ENCODE data around the gene CWC27. TPM values are rescaled to one million over a fixed set of nuclear protein-coding genes. Genes with fewer than 3 reads are reported as not detected.
"Not testable (repeated sequence)": the region's sequence is repeated elsewhere in the genome, so short reads cannot be mapped to it uniquely, and the experiment has no call there.

CWC27 gene
- total and polyA plus RNA-seq, 2 donors, result 16.4 to 21.8 TPM

DNA sequence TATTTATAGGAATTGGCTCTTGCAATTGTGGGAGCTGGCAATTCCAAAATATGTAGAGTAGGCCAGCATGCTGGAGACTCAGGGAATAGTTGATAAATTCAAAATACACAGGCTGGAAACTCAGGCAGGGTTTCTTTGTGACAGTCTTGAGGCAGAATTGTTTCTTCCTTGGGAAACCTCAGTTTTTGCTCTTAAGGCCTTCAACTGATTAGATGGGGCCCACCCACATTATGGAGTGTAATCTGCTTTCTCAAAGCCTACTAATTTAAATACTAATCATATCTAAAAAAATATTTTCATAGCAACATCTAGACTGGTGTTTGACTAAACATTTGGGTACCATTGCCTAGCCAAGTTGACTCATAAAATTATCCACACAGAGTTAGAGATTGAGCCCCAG, 27.6 kb downstream of the CWC27 start:
- DNase-seq (ENCODE audit: extremely low spot score), result no peak
- no peaks in the 10 kb centered on the region for H3K36me3 ChIP-seq (ENCODE audit: insufficient read depth)
- no peak overlapping the region for H3K4me3 ChIP-seq (ENCODE audit: low read depth, low read length)
- no peak overlapping the region for H3K27ac ChIP-seq (ENCODE audit: low read depth)
- H3K4me1 ChIP-seq (ENCODE audit: insufficient read depth), result no peaks in the 10 kb centered on the region

- H3K27ac ChIP-seq (ENCODE audit: low read depth), result no peak overlapping the region
- no peaks in the 10 kb centered on the region for H3K4me1 ChIP-seq (ENCODE audit: insufficient read depth)
- WGBS, result 86% methylated on average over 2 of the region's 2 CpGs
- H3K36me3 ChIP-seq (ENCODE audit: insufficient read depth), result peaks cover 3% of the 10 kb centered on the region
- no peak for DNase-seq (ENCODE audit: extremely low spot score)
- H3K4me3 ChIP-seq (ENCODE audit: low read depth, low read length), result no peak overlapping the region
These were observed 32.2 kb downstream of the CWC27 start for GRCh38 chr5:64800926-64801325.

DNA sequence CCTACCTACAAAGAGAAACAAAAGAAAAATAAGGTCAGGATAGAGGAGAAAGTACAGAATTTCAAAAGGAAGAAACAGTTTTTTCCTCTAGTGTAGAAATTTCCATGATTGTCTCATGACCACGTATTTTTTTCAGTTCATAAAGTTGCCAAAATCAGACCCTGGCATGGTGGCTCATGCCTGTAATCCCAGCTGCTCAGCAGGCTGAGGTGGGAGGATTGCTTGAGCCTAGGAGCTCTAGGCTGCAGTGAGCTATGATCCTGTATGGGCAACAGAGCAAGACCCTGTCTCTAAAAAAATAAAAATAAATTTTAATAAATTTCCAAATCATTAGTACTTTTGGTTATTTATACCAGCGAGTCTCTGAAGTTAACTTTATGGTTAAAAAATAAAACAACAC, 37.8 kb downstream of the CWC27 start:
- Histone ChIP-seq H3K36me3 (ENCODE audit: insufficient read depth) (peaks cover 5% of the 10 kb centered on the region), H3K27ac (ENCODE audit: low read depth) (no peak overlapping the region), H3K4me1 (ENCODE audit: insufficient read depth) (no peaks in the 10 kb centered on the region), H3K4me3 (ENCODE audit: low read depth, low read length) (no peak overlapping the region)
- no peak for DNase-seq (ENCODE audit: extremely low spot score)
- 78% methylated on average over 2 of the region's 2 CpGs for WGBS

GRCh38 chr5:64807520-64807919, 38.8 kb downstream of the CWC27 start:
- DNase-seq (ENCODE audit: extremely low spot score), result no peak
- no peak overlapping the region for H3K4me3 ChIP-seq (ENCODE audit: low read depth, low read length)
- no peaks in the 10 kb centered on the region for H3K4me1 ChIP-seq (ENCODE audit: insufficient read depth)
- H3K27ac ChIP-seq (ENCODE audit: low read depth), result peak overlapping the region; percentile 38
- WGBS, result 71% methylated on average over 5 of the region's 5 CpGs
- H3K36me3 ChIP-seq (ENCODE audit: insufficient read depth), result peaks cover 5% of the 10 kb centered on the region

DNA sequence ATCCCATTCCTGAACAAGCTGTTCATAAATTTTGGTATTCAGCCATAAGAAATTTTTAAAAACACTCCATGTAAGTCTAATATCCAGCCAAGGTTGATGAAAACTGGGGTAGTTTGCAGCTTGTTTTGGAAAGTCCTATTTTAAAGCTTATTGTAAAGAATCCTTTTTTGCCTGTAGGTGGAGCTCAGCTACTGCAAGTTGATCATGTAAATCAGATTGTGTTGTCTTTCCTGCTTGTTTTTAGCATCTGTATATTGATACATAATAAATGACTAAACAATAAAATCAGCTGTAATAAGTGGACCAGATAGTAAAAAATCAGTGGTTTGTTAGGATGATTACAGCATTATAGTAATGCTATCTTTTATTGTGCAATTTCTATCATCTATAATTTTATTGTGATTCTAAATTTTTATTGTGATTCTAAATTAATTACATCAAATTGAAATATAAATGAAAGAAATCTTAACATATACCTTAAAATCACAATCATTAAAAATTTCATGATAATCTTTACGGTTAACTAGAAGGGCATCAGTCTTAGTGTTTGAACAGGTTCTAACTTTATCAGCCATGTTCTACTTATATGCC, 42.4 kb downstream of the CWC27 start:
- H3K4me1 ChIP-seq (ENCODE audit: insufficient read depth), result no peaks in the 10 kb centered on the region
- no peak overlapping the region for H3K4me3 ChIP-seq (ENCODE audit: low read depth, low read length)
- 95% methylated on average over 1 of the region's 1 CpG for WGBS
- H3K27ac ChIP-seq (ENCODE audit: low read depth), result no peak overlapping the region
- DNase-seq (ENCODE audit: extremely low spot score), result no peak
- H3K36me3 ChIP-seq (ENCODE audit: insufficient read depth), result peaks cover 2% of the 10 kb centered on the region

- Histone ChIP-seq H3K4me3 (ENCODE audit: low read depth, low read length) (no peak overlapping the region), H3K36me3 (ENCODE audit: insufficient read depth) (peaks cover 2% of the 10 kb centered on the region), H3K4me1 (ENCODE audit: insufficient read depth) (no peaks in the 10 kb centered on the region), H3K27ac (ENCODE audit: low read depth) (no peak overlapping the region)
- WGBS, result 91% methylated on average over 2 of the region's 2 CpGs
- no peak for DNase-seq (ENCODE audit: extremely low spot score)
These were observed 45.3 kb downstream of the CWC27 start for GRCh38 chr5:64814073-64814472.

DNA sequence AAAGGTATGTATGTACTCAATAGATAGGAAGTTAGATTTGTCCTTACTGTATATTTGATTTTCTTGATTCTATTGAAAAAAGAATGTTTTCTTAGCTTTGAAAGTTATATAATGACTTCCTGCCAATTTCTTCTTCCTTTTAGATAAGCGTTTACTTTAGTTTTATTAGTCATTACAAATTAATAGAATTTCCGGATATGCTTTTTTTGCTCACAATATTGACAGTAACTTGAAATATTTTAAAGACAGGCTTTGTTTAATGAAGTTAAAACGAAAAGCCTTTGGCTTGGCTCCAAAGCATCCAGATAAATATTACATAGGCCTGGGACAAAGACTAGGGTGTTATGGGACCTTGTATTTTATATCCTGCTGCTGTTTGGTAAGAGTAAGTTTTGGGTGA, 49.5 kb downstream of the CWC27 start:
- no peak for DNase-seq (ENCODE audit: extremely low spot score)
- Histone ChIP-seq H3K4me3 (ENCODE audit: low read depth, low read length) (no peak overlapping the region), H3K4me1 (ENCODE audit: insufficient read depth) (no peaks in the 10 kb centered on the region), H3K27ac (ENCODE audit: low read depth) (no peak overlapping the region), H3K36me3 (ENCODE audit: insufficient read depth) (peaks cover 5% of the 10 kb centered on the region)
- 45% methylated on average over 3 of the region's 3 CpGs for WGBS

- H3K4me1 ChIP-seq (ENCODE audit: insufficient read depth); H3K4me3 ChIP-seq (ENCODE audit: low read depth, low read length); H3K27ac ChIP-seq (ENCODE audit: low read depth); H3K36me3 ChIP-seq (ENCODE audit: insufficient read depth); DNase-seq (ENCODE audit: extremely low spot score): not testable (repeated sequence)
- 93% methylated on average over 4 of the region's 4 CpGs for WGBS
These were observed 50.6 kb downstream of the CWC27 start for GRCh38 chr5:64819345-64819744.

GRCh38 chr5:64822320-64822719, 53.6 kb downstream of the CWC27 start:
- H3K27ac ChIP-seq (ENCODE audit: low read depth), result no peak overlapping the region
- DNase-seq (ENCODE audit: extremely low spot score), result no peak
- peaks cover 5% of the 10 kb centered on the region for H3K36me3 ChIP-seq (ENCODE audit: insufficient read depth)
- H3K4me1 ChIP-seq (ENCODE audit: insufficient read depth), result no peaks in the 10 kb centered on the region
- H3K4me3 ChIP-seq (ENCODE audit: low read depth, low read length), result no peak overlapping the region

DNA sequence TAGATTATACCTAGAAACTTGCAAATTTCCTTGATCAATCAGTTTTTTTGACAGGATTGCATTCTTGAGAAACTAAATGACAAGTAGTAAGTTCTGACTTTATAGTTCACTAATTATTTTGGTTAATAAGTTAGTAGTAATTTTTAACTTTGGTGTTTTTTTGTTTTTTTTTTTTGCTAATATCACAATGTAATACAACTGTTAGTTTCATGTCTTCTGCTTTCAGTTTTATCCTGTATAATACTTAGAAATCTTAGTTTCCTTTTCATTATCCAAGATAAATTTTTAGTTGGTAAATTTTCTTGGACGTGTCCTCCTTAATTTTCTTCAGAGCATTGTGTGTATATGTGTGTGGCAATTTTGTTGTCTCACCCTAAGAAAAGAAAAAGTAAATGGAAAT, 57.8 kb downstream of the CWC27 start:
- WGBS, result 94% methylated on average over 1 of the region's 1 CpG
- Histone ChIP-seq H3K36me3 (ENCODE audit: insufficient read depth) (peaks cover 4% of the 10 kb centered on the region), H3K4me3 (ENCODE audit: low read depth, low read length) (no peak overlapping the region), H3K4me1 (ENCODE audit: insufficient read depth) (no peaks in the 10 kb centered on the region), H3K27ac (ENCODE audit: low read depth) (no peak overlapping the region)
- no peak for DNase-seq (ENCODE audit: extremely low spot score)

- WGBS, result 90% methylated on average over 4 of the region's 4 CpGs
These were observed 59.0 kb downstream of the CWC27 start for GRCh38 chr5:64827703-64828102.

DNA sequence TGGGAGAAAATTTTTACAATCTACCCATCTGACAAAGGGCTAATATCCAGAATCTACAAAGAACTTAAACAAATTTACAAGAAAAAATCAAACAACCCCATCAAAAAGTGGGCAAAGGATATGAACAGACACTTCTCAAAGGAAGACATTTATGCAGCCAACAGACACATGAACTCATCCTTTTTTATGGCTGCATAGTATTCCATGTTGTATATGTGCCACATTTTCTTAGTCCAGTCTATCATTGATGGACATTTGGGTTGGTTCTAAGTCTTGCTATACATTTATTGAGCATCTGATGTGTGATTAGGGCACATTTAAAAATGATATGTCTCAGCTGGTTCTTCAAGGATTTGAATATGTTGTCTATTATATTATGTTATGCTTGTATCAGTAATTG, 61.9 kb downstream of the CWC27 start:
- not testable (repeated sequence) for H3K27ac ChIP-seq (ENCODE audit: low read depth); H3K4me1 ChIP-seq (ENCODE audit: insufficient read depth); DNase-seq (ENCODE audit: extremely low spot score); H3K4me3 ChIP-seq (ENCODE audit: low read depth, low read length); H3K36me3 ChIP-seq (ENCODE audit: insufficient read depth)

More at GRCh38 chr5:64827703-64828102, 59.0 kb downstream of the CWC27 start:
- peaks cover 1% of the 10 kb centered on the region for H3K36me3 ChIP-seq (ENCODE audit: insufficient read depth)
- no peak overlapping the region for H3K4me3 ChIP-seq (ENCODE audit: low read depth, low read length)
- H3K27ac ChIP-seq (ENCODE audit: low read depth), result no peak overlapping the region
- no peaks in the 10 kb centered on the region for H3K4me1 ChIP-seq (ENCODE audit: insufficient read depth)
- no peak for DNase-seq (ENCODE audit: extremely low spot score)

DNA sequence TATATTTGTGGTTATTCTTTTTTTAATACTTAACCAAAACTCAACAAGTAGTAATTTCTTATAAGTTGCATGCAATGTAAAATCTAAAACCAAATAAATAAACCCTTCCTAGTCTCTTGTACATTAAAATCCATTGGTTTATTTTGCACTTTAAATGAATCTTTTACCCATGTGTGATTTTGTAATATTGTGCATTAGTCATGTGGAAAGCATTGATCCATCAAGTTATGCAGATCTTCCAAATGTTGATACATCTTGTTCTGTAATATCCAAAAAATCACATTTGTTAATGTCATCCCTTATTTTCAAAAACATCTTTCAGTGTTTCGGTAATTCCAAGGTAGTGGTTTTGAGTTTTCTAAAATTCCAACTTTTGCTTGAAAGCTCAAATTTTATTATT, 63.3 kb downstream of the CWC27 start:
- over 99% methylated on average over 1 of the region's 1 CpG for WGBS
- H3K36me3 ChIP-seq (ENCODE audit: insufficient read depth), result peaks cover 1% of the 10 kb centered on the region
- H3K4me3 ChIP-seq (ENCODE audit: low read depth, low read length), result no peak overlapping the region
- H3K27ac ChIP-seq (ENCODE audit: low read depth), result no peak overlapping the region
- DNase-seq (ENCODE audit: extremely low spot score), result no peak
- no peaks in the 10 kb centered on the region for H3K4me1 ChIP-seq (ENCODE audit: insufficient read depth)

DNA sequence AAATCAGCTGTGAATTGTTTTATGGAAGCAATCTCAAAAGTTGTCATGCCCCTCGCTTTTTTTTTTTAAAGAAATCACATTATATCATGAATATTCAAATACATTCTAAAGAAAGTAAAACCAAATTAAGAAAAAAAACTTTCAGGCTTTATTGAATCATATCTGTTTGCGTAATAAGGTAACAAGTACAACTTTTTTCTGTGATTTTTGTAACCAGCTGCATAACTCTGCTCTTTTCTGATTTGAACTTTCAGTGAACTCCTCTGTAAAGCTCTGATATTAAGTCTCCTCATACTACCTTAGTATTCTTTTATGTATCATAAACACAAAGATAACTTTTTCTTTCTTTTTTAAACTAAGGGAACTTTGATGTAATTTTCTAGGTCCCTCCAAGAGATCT, 65.3 kb downstream of the CWC27 start:
- 55% methylated on average over 2 of the region's 2 CpGs for WGBS
- Histone ChIP-seq H3K4me3 (ENCODE audit: low read depth, low read length) (no peak overlapping the region), H3K27ac (ENCODE audit: low read depth) (no peak overlapping the region), H3K36me3 (ENCODE audit: insufficient read depth) (no peaks in the 10 kb centered on the region), H3K4me1 (ENCODE audit: insufficient read depth) (no peaks in the 10 kb centered on the region)
- DNase-seq (ENCODE audit: extremely low spot score), result no peak

DNA sequence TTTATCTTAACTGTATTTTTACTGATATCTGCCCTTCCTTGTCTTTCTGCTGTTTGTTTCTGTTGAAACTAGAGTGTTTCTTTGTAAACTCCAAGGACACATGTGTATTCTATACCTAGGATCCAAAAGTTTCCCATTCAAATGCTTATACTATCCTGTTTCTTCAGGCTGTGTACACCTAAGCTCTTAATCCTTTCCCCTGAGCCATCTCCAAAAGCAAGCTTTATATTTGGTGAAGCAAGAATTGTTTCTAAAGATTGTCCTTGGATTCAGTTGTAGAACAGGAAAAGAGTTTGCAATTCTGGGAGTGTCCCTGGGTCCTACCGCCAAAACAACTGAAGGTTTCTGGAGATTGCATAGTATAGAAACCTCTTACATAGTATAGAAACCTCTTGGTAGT, 65.9 kb downstream of the CWC27 start:
- 28% methylated on average over 1 of the region's 1 CpG for WGBS
- no peak for DNase-seq (ENCODE audit: extremely low spot score)
- Histone ChIP-seq H3K27ac (ENCODE audit: low read depth) (peak overlapping the region; percentile 10), H3K4me3 (ENCODE audit: low read depth, low read length) (no peak overlapping the region), H3K4me1 (ENCODE audit: insufficient read depth) (no peaks in the 10 kb centered on the region), H3K36me3 (ENCODE audit: insufficient read depth) (no peaks in the 10 kb centered on the region)

All from urinary bladder (tissue), 4 donors.